ENCODE data around the gene NT5C3A. TPM values are rescaled to one million over a fixed set of nuclear protein-coding genes. Genes with fewer than 3 reads are reported as not detected.

The NT5C3A gene
- total and polyA plus RNA-seq, 11 donors = 13.1 to 32.2 (median 19.2) TPM

- peak; percentile 21 to 87 (median 62) for TF ChIP-seq CTCF (IDR thresholded peaks at IDR 0.05)
- TF ChIP-seq POLR2A (IDR thresholded peaks at IDR 0.05) = peak in 1 of 2 donors; percentile 6
- no peaks in the 10 kb centered on the region for H3K9me3 ChIP-seq
- peaks cover 16 to 47% (median 33%) of the 10 kb centered on the region in 12 donors for H3K4me1 ChIP-seq
- peak within 1 kb of the TSS; percentile 70 to 97 (median 94) for H3K4me3 ChIP-seq
- intact Hi-C loops (cut with DNase I) = loop anchor here in 7 of 10 donors (2.0 to 10.0 kb wide), 10 partner anchors 47 to 344 kb away; partner anchors contain the start of genes NT5C3A (in 3 of the 7), FKBP9 (in 1 of the 7) and KBTBD2 (in 1 of the 7)
- peak within 1 kb of the TSS; percentile 16 to 91 (median 85) for H3K27ac ChIP-seq
- H3K36me3 ChIP-seq = no peaks in the 10 kb centered on the region
- ATAC-seq (peak; percentile 28 to 93 (median 80)), DNase-seq (peak; percentile 60 to 88 (median 74))
- WGBS, 4 donors = 0 to 1% (median 1%) methylated on average over 11 to 100 of the region's 100 CpGs
- H3K27me3 ChIP-seq = no peaks in the 10 kb centered on the region
These were observed 46.6 kb upstream of the NT5C3A start, which contains the start of gene RP9 for GRCh38 chr7:33109005-33109757. Gene RP9, minus strand, starts transcription at chr7:33109404. Its CDS starts 32 bp downstream, at chr7:33109372.

GRCh38 chr7:33108554-33109004 lies 46.0 kb upstream of the NT5C3A start:
- intact Hi-C loops (cut with DNase I) = loop anchor here in 7 of 10 donors (2.0 to 10.0 kb wide), 10 partner anchors 46 to 344 kb away; partner anchors contain the start of genes NT5C3A (in 3 of the 7), FKBP9 (in 1 of the 7) and KBTBD2 (in 1 of the 7)
- DNase-seq (no peak), ATAC-seq (peak in 2 of 4 donors; percentile 4 to 14)
- Histone ChIP-seq H3K4me1 (peaks cover 16 to 47% (median 33%) of the 10 kb centered on the region in 12 donors), H3K4me3 (peak overlapping the region; percentile 70 to 97 (median 94)), H3K36me3 (peaks cover 0 to 3% (median under 1%) of the 10 kb centered on the region in 9 donors), H3K27ac (peak overlapping the region; percentile 16 to 91 (median 85)), H3K9me3 (no peaks in the 10 kb centered on the region), H3K27me3 (no peaks in the 10 kb centered on the region)
- TF ChIP-seq CTCF (IDR thresholded peaks at IDR 0.05) = peak in 2 of 12 donors; percentile 4 to 6
- TF ChIP-seq POLR2A (IDR thresholded peaks at IDR 0.05) = no peak
- 1% methylated on average over 10 of the region's 10 CpGs for WGBS, 4 donors

GRCh38 chr7:33107136-33108066 lies 44.8 kb upstream of the NT5C3A start:
- Histone ChIP-seq H3K36me3 (peaks cover 0 to 15% (median 12%) of the 10 kb centered on the region in 9 donors), H3K4me1 (peaks cover 16 to 47% (median 33%) of the 10 kb centered on the region in 12 donors), H3K4me3 (peak overlapping the region in 11 of 12 donors; percentile 70 to 97 (median 96)), H3K27ac (peak overlapping the region in 7 of 12 donors; percentile 8 to 91 (median 85)), H3K9me3 (no peaks in the 10 kb centered on the region), H3K27me3 (no peaks in the 10 kb centered on the region)
- ATAC-seq = peak in 3 of 4 donors; percentile 7 to 52 (median 28)
- 39 to 46% (median 43%) methylated on average over 7 of the region's 7 CpGs for WGBS, 4 donors
- intact Hi-C loops (cut with DNase I) = loop anchor here in 7 of 10 donors (2.0 to 10.0 kb wide), 11 partner anchors 45 to 343 kb away; partner anchors contain the start of genes NT5C3A (in 3 of the 7), FKBP9 (in 1 of the 7) and KBTBD2 (in 1 of the 7)
- TF ChIP-seq POLR2A (IDR thresholded peaks at IDR 0.05) (no peak), CTCF (IDR thresholded peaks at IDR 0.05) (peak in 11 of 12 donors; percentile 14 to 63 (median 31))
- no peak for DNase-seq
